ENCODE results near the gene SLC7A6.

GRCh38 chr16:68265078-68265920 is 973 bp downstream of the SLC7A6 start:
- TF ChIP-seq CTCF (IDR thresholded peaks at IDR 0.05) (no peak), EP300 (IDR thresholded peaks at IDR 0.05) (no peak)

Measured in stomach (tissue), 4 donors.